H9 (cell line): ENCODE results near the gene MAP3K19. TPM values are rescaled to one million over a fixed set of nuclear protein-coding genes. Genes with fewer than 3 reads are reported as not detected.

ENCODE experiments used
- DNase-seq: peaks from one replicate; pipeline ENCODE4 v3.0.0-alpha.2; 2017
- H2AFZ ChIP-seq: one replicate; pipeline ENCODE4 v1.6.1; 2013; ENCODE audit warnings: mild to moderate bottlenecking, low read length, control low read depth, moderate library complexity
- H2AK5ac ChIP-seq: 2 replicates; pipeline ENCODE4 v1.6.1; 2013; ENCODE audit warnings: low read length, control low read depth, mixed read lengths; ENCODE audit not compliant: insufficient read length
- H2BK120ac ChIP-seq: one replicate; pipeline ENCODE4 v1.6.1; 2013; ENCODE audit warnings: low read depth, mild to moderate bottlenecking, low read length, control low read depth, inconsistent platforms; ENCODE audit not compliant: poor library complexity, severe bottlenecking
- H2BK12ac ChIP-seq: 2 replicates; pipeline ENCODE4 v1.6.1; 2013; ENCODE audit warnings: low read length, control low read depth, mixed read lengths, low read depth; ENCODE audit not compliant: insufficient read length
- H2BK15ac ChIP-seq: 2 replicates; pipeline ENCODE4 v1.6.1; 2013; ENCODE audit warnings: low read depth, low read length, control low read depth
- H2BK20ac ChIP-seq: one replicate; pipeline ENCODE4 v1.6.1; 2013; ENCODE audit warnings: low read depth, mild to moderate bottlenecking, low read length, control low read depth, inconsistent platforms; ENCODE audit not compliant: poor library complexity, severe bottlenecking
- H2BK5ac ChIP-seq: 2 replicates; pipeline ENCODE4 v1.6.1; 2013; ENCODE audit warnings: low read length, control low read depth, mixed read lengths; ENCODE audit not compliant: insufficient read length
- H3K14ac ChIP-seq: 2 replicates; pipeline ENCODE4 v1.6.1; 2013; ENCODE audit warnings: low read length, control low read depth; ENCODE audit not compliant: insufficient read depth
- H3K18ac ChIP-seq: 2 replicates; pipeline ENCODE4 v1.6.1; 2013; ENCODE audit warnings: low read depth, mild to moderate bottlenecking, mixed read lengths, low read length, control low read depth; ENCODE audit not compliant: insufficient read length
- H3K23ac ChIP-seq: 2 replicates; pipeline ENCODE4 v1.6.1; 2013; ENCODE audit warnings: low read length, control low read depth, mixed read lengths, low read depth; ENCODE audit not compliant: insufficient read length
- H3K23me2 ChIP-seq: 2 replicates; pipeline ENCODE4 v1.6.1; 2013; ENCODE audit warnings: low read depth, mild to moderate bottlenecking, mixed read lengths, low read length, control low read depth; ENCODE audit not compliant: insufficient read length, poor library complexity, severe bottlenecking
- H3K27ac ChIP-seq: 2 replicates; pipeline ENCODE4 v1.5.1; 2013; ENCODE audit warnings: low read length, control low read depth, mixed read lengths, low read depth; ENCODE audit not compliant: insufficient read length
- H3K27me3 ChIP-seq: 2 replicates; pipeline ENCODE4 v1.6.1; 2013; ENCODE audit warnings: low read length, control low read depth, inconsistent platforms; ENCODE audit not compliant: insufficient read depth
- H3K4ac ChIP-seq: 2 replicates; pipeline ENCODE4 v1.6.1; 2013; ENCODE audit warnings: low read depth, mild to moderate bottlenecking, control low read depth, inconsistent platforms, low read length, moderate library complexity
- H3K4me1 ChIP-seq: 2 replicates; pipeline ENCODE4 v1.6.1; 2013; ENCODE audit warnings: low read length, control low read depth, inconsistent platforms; ENCODE audit not compliant: insufficient read depth
- H3K4me2 ChIP-seq: 2 replicates; pipeline ENCODE4 v1.6.1; 2013; ENCODE audit warnings: low read length, control low read depth, mixed read lengths; ENCODE audit not compliant: insufficient read length, insufficient read depth
- H3K56ac ChIP-seq: 2 replicates; pipeline ENCODE4 v1.6.1; 2013; ENCODE audit warnings: low read depth, mild to moderate bottlenecking, mixed read lengths, low read length, control low read depth; ENCODE audit not compliant: insufficient read length
- H3K79me1 ChIP-seq: 2 replicates; pipeline ENCODE4 v1.6.1; 2013; ENCODE audit warnings: low read depth, mild to moderate bottlenecking, moderate library complexity, low read length, control low read depth, inconsistent platforms; ENCODE audit not compliant: insufficient read depth, poor library complexity, severe bottlenecking
- H3K79me2 ChIP-seq: 2 replicates; pipeline ENCODE4 v1.6.1; 2013; ENCODE audit warnings: low read length, control low read depth, inconsistent platforms; ENCODE audit not compliant: insufficient read depth
- H3K9ac ChIP-seq: 2 replicates; pipeline ENCODE4 v1.6.1; 2013; ENCODE audit warnings: low read length, control low read depth, mixed read lengths; ENCODE audit not compliant: insufficient read length; ENCODE audit errors: extremely low read depth
- H3K9me3 ChIP-seq: one replicate; pipeline ENCODE4 v1.6.1; 2013; ENCODE audit warnings: low read depth, low read length, inconsistent platforms; ENCODE audit not compliant: control insufficient read depth
- H3T11ph ChIP-seq: one replicate; pipeline ENCODE4 v1.6.1; 2013; ENCODE audit warnings: mild to moderate bottlenecking, low read length, control low read depth, inconsistent platforms
- H4K20me1 ChIP-seq: one replicate; pipeline ENCODE4 v1.6.1; 2013; ENCODE audit not compliant: control insufficient read depth, insufficient read length, insufficient read depth
- H4K5ac ChIP-seq: 2 replicates; pipeline ENCODE4 v1.6.1; 2013; ENCODE audit warnings: low read depth, mild to moderate bottlenecking, mixed read lengths, low read length, control low read depth; ENCODE audit not compliant: insufficient read length
- H4K8ac ChIP-seq: replicated peaks from 2 replicates; pipeline ENCODE4 v1.6.1; 2013; ENCODE audit warnings: low read length, control low read depth, mixed read lengths, low read depth; ENCODE audit not compliant: insufficient read length
- H4K91ac ChIP-seq: 2 replicates; pipeline ENCODE4 v1.6.1; 2013; ENCODE audit warnings: low read depth, mild to moderate bottlenecking, moderate library complexity, mixed read lengths, low read length, control low read depth; ENCODE audit not compliant: insufficient read length
- H3K27ac Mint-ChIP-seq, 3 experiments: 2 replicates in 2 of 3; 3 replicates in 1 of 3; pipeline ENCODE4 v1.8.0; 2020 to 2021; ENCODE audit warnings: mixed read lengths in 3 of 3, mild to moderate bottlenecking in 1 of 3, moderate library complexity in 1 of 3
- H3K27me3 Mint-ChIP-seq: 2 replicates; pipeline ENCODE4 v1.8.0; 2021; ENCODE audit warnings: low read depth, mild to moderate bottlenecking, moderate library complexity, mixed read lengths
- H3K36me3 Mint-ChIP-seq, 3 experiments: 2 replicates in 2 of 3; 3 replicates in 1 of 3; pipeline ENCODE4 v1.8.0; 2020 to 2021; ENCODE audit warnings: low read depth in 3 of 3, mixed read lengths in 3 of 3; ENCODE audit not compliant: insufficient read depth in 1 of 3
- H3K4me1 Mint-ChIP-seq, 2 experiments: 2 replicates each; pipeline ENCODE4 v1.8.0; 2020; ENCODE audit warnings: mixed read lengths in 2 of 2
- H3K4me3 Mint-ChIP-seq, 2 experiments: 2 replicates in 1 of 2; 3 replicates in 1 of 2; pipeline ENCODE4 v1.8.0; 2020 to 2021; ENCODE audit warnings: mild to moderate bottlenecking in 2 of 2, mixed read lengths in 2 of 2, moderate library complexity in 1 of 2
- H3K9me3 Mint-ChIP-seq, 2 experiments: 2 replicates in 1 of 2; 3 replicates in 1 of 2; pipeline ENCODE4 v1.8.0; 2020; ENCODE audit warnings: mild to moderate bottlenecking in 2 of 2, mixed read lengths in 2 of 2, moderate library complexity in 1 of 2
- CTCF ChIP-seq: fragments of 200-600 bp; sonication (generic); conservative IDR thresholded peaks from 3 replicates; pipeline ENCODE4 v1.8.0; 2021; ENCODE audit warnings: antibody characterized with exemption, mild to moderate bottlenecking
- WGBS: extraction: QIAGEN DNeasy Blood & Tissue Kit; methylation state at CpG from one replicate; pipeline ENCODE4 v1.1.7; 2013; ENCODE audit warnings: missing lambda C conversion rate, low lambda C conversion rate, mixed read lengths; ENCODE audit not compliant: insufficient read length; ENCODE audit errors: extremely low coverage; 5-methylcytosine and 5-hydroxymethylcytosine counted together
- total RNA-seq: library from RNA; stranded (reverse); gene quantifications from 2 replicates; pipeline ENCODE4 v1.2.1, GENCODE V29; 2021

Gene MAP3K19
- total RNA-seq, 1 experiment from 2014 or later = not detected

- H2BK15ac ChIP-seq = no peak overlapping the region
- H3K27me3 Mint-ChIP-seq = no peaks in the 10 kb centered on the region
- H3K23me2 ChIP-seq = no peaks in the 10 kb centered on the region
- no peak overlapping the region for H2AK5ac ChIP-seq
- H3K9ac ChIP-seq = no peak overlapping the region
- no peaks in the 10 kb centered on the region for H3K4me1 ChIP-seq
- no peak overlapping the region for H4K8ac ChIP-seq
- no peak overlapping the region for H3K4me2 ChIP-seq
- H2AFZ ChIP-seq = no peak overlapping the region
- H3T11ph ChIP-seq = no peak overlapping the region
- H3K27me3 ChIP-seq = no peaks in the 10 kb centered on the region
- WGBS = no CpG with 5 or more reads among the region's 4 CpGs
- H3K27ac Mint-ChIP-seq = no peak overlapping the region
- no peaks in the 10 kb centered on the region for H3K9me3 ChIP-seq
- H3K18ac ChIP-seq = no peak overlapping the region
- peaks cover 1% of the 10 kb centered on the region for H3K79me1 ChIP-seq
- H3K4ac ChIP-seq = no peak overlapping the region
- no peak overlapping the region for H4K5ac ChIP-seq
- no peak overlapping the region for H2BK5ac ChIP-seq
- no peak overlapping the region for H3K14ac ChIP-seq
- H3K9me3 Mint-ChIP-seq = no peaks in the 10 kb centered on the region
- no peak overlapping the region for H4K91ac ChIP-seq
- H2BK20ac ChIP-seq = no peak overlapping the region
- H3K56ac ChIP-seq = no peak overlapping the region
- no peak for TF ChIP-seq CTCF
- H3K4me3 Mint-ChIP-seq = no peak overlapping the region
- H3K23ac ChIP-seq = no peak overlapping the region
- H3K36me3 Mint-ChIP-seq = peaks cover 27 to 45% (median 42%) of the 10 kb centered on the region in 3 experiments; a peak in 6 of 7 replicates
- H2BK12ac ChIP-seq = no peak overlapping the region
- no peaks in the 10 kb centered on the region for H4K20me1 ChIP-seq
- no peak overlapping the region for H3K27ac ChIP-seq
- peaks cover 14 to 18% of the 10 kb centered on the region in 2 experiments for H3K4me1 Mint-ChIP-seq
- no peak overlapping the region for H2BK120ac ChIP-seq
- H3K79me2 ChIP-seq = peaks cover 22% of the 10 kb centered on the region; the same call in 1 of the 2 replicates
- DNase-seq = no peak
These were observed 110.6 kb downstream of the MAP3K19 start for GRCh38 chr2:134936691-134937090.
